Measurements from ENCODE around the gene JAZF1.

DNA sequence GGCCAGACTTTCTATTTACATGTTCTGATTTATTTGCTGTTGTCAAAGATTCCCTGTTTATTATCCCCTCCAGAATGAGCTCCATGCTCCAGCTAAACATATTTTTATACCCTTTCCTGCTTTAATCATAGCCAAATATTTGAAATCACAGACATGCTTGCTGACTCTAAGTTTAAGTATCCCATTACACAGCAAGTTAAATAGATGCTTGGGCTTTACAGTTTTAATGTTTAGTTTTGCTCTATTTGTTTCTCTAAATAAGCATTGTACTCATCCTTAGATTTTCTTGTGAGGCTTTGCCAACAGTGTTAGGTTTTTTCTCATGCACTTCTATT lies 243.9 kb downstream of the JAZF1 start:
- TF ChIP-seq, protein P1, sequence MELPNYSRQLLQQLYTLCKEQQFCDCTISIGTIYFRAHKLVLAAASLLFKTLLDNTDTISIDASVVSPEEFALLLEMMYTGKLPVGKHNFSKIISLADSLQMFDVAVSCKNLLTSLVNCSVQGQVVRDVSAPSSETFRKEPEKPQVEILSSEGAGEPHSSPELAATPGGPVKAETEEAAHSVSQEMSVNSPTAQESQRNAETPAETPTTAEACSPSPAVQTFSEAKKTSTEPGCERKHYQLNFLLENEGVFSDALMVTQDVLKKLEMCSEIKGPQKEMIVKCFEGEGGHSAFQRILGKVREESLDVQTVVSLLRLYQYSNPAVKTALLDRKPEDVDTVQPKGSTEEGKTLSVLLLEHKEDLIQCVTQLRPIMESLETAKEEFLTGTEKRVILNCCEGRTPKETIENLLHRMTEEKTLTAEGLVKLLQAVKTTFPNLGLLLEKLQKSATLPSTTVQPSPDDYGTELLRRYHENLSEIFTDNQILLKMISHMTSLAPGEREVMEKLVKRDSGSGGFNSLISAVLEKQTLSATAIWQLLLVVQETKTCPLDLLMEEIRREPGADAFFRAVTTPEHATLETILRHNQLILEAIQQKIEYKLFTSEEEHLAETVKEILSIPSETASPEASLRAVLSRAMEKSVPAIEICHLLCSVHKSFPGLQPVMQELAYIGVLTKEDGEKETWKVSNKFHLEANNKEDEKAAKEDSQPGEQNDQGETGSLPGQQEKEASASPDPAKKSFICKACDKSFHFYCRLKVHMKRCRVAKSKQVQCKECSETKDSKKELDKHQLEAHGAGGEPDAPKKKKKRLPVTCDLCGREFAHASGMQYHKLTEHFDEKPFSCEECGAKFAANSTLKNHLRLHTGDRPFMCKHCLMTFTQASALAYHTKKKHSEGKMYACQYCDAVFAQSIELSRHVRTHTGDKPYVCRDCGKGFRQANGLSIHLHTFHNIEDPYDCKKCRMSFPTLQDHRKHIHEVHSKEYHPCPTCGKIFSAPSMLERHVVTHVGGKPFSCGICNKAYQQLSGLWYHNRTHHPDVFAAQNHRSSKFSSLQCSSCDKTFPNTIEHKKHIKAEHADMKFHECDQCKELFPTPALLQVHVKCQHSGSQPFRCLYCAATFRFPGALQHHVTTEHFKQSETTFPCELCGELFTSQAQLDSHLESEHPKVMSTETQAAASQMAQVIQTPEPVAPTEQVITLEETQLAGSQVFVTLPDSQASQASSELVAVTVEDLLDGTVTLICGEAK (IDR thresholded peaks at IDR 0.05; ENCODE audit: borderline replicate concordance): no peak
- TF ChIP-seq CHD4 (IDR thresholded peaks at IDR 0.05) (no peak), MYC (IDR thresholded peaks at IDR 0.05; ENCODE audit: insufficient read depth, insufficient read length, insufficient replicate concordance, low read length, severe bottlenecking) (no peak), NR2F1 (conservative IDR thresholded peaks at IDR 0.05) (no peak), EP300 (IDR thresholded peaks at IDR 0.05; ENCODE audit: borderline replicate concordance in 1 of 2, control insufficient read depth in 1 of 2, low read depth in 2 of 2, low read length in 2 of 2) (no peak), TCF3 (IDR thresholded peaks at IDR 0.05; ENCODE audit: borderline replicate concordance, insufficient read depth, low read depth, low read length) (no peak), MTA3 (IDR thresholded peaks at IDR 0.05; ENCODE audit: borderline replicate concordance, low read length) (no peak), CREM (IDR thresholded peaks at IDR 0.05; ENCODE audit: low read depth) (no peak), SUZ12 (IDR thresholded peaks at IDR 0.05; ENCODE audit: unreplicated experiment) (no peak)
- TF ChIP-seq, protein P2, sequence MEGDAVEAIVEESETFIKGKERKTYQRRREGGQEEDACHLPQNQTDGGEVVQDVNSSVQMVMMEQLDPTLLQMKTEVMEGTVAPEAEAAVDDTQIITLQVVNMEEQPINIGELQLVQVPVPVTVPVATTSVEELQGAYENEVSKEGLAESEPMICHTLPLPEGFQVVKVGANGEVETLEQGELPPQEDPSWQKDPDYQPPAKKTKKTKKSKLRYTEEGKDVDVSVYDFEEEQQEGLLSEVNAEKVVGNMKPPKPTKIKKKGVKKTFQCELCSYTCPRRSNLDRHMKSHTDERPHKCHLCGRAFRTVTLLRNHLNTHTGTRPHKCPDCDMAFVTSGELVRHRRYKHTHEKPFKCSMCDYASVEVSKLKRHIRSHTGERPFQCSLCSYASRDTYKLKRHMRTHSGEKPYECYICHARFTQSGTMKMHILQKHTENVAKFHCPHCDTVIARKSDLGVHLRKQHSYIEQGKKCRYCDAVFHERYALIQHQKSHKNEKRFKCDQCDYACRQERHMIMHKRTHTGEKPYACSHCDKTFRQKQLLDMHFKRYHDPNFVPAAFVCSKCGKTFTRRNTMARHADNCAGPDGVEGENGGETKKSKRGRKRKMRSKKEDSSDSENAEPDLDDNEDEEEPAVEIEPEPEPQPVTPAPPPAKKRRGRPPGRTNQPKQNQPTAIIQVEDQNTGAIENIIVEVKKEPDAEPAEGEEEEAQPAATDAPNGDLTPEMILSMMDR (IDR thresholded peaks at IDR 0.05 in 2 of 3, conservative IDR thresholded peaks at IDR 0.05 in 1 of 3; ENCODE audit: control insufficient read depth in 2 of 3, extremely low read depth in 1 of 3, insufficient read depth in 1 of 3, low read depth in 3 of 3, low read length in 3 of 3): no peak
- TF ChIP-seq, protein P3, sequence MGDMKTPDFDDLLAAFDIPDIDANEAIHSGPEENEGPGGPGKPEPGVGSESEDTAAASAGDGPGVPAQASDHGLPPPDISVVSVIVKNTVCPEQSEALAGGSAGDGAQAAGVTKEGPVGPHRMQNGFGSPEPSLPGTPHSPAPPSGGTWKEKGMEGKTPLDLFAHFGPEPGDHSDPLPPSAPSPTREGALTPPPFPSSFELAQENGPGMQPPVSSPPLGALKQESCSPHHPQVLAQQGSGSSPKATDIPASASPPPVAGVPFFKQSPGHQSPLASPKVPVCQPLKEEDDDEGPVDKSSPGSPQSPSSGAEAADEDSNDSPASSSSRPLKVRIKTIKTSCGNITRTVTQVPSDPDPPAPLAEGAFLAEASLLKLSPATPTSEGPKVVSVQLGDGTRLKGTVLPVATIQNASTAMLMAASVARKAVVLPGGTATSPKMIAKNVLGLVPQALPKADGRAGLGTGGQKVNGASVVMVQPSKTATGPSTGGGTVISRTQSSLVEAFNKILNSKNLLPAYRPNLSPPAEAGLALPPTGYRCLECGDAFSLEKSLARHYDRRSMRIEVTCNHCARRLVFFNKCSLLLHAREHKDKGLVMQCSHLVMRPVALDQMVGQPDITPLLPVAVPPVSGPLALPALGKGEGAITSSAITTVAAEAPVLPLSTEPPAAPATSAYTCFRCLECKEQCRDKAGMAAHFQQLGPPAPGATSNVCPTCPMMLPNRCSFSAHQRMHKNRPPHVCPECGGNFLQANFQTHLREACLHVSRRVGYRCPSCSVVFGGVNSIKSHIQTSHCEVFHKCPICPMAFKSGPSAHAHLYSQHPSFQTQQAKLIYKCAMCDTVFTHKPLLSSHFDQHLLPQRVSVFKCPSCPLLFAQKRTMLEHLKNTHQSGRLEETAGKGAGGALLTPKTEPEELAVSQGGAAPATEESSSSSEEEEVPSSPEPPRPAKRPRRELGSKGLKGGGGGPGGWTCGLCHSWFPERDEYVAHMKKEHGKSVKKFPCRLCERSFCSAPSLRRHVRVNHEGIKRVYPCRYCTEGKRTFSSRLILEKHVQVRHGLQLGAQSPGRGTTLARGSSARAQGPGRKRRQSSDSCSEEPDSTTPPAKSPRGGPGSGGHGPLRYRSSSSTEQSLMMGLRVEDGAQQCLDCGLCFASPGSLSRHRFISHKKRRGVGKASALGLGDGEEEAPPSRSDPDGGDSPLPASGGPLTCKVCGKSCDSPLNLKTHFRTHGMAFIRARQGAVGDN (IDR thresholded peaks at IDR 0.05): no peak
- TF ChIP-seq, protein P4, sequence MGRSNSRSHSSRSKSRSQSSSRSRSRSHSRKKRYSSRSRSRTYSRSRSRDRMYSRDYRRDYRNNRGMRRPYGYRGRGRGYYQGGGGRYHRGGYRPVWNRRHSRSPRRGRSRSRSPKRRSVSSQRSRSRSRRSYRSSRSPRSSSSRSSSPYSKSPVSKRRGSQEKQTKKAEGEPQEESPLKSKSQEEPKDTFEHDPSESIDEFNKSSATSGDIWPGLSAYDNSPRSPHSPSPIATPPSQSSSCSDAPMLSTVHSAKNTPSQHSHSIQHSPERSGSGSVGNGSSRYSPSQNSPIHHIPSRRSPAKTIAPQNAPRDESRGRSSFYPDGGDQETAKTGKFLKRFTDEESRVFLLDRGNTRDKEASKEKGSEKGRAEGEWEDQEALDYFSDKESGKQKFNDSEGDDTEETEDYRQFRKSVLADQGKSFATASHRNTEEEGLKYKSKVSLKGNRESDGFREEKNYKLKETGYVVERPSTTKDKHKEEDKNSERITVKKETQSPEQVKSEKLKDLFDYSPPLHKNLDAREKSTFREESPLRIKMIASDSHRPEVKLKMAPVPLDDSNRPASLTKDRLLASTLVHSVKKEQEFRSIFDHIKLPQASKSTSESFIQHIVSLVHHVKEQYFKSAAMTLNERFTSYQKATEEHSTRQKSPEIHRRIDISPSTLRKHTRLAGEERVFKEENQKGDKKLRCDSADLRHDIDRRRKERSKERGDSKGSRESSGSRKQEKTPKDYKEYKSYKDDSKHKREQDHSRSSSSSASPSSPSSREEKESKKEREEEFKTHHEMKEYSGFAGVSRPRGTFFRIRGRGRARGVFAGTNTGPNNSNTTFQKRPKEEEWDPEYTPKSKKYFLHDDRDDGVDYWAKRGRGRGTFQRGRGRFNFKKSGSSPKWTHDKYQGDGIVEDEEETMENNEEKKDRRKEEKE (IDR thresholded peaks at IDR 0.05): no peak
